ENCODE data around the gene AP4M1. TPM values are rescaled to one million over a fixed set of nuclear protein-coding genes. Genes with fewer than 3 reads are reported as not detected.

AP4M1 gene
- total RNA-seq, 2 experiments from 2014 or later: 13.0 to 13.1 TPM

DNA sequence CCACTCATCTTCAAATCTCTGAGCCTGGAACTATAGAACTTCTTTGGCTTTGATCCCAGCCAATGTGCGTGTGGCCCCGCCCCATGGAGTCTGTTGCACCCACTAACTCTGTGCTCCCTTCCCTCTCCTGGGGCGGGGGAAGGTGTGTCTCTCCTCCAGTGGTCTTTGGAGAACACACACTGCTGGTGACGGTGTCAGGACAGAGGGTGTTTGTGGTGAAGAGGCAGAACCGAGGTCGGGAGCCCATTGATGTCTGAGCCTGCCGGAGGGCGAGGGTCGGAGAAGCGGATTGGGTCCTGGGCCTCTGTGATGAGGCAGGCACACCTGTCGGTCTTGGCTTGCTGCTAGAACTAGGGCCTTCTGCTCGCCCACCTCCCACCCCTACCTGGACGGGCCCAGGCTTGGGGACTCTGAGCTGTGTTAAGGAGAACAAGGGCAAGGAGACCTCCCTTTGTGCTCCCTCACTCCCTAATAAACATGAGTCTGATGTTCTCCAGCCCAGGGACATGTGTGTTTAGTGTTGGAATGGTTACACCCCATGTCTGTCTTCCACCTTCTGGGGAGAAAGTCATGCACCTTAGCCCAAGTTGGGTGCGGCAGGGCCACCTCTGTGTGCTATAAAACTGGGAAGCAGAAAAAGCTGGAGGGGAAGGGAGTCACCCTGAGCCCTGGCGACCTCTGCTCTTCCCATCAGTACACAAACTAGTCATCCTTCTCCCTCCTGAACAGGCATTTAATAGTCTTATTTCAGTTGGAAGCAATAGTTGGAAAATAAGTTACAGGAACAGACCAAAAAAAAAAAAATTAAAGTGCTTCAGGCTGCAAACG, 52.5 kb downstream of the AP4M1 start:
- H3K27me3 Mint-ChIP-seq: no peaks in the 10 kb centered on the region
- no peaks in the 10 kb centered on the region for H3K9me3 Mint-ChIP-seq
- H3K36me3 Mint-ChIP-seq: peaks cover 26% of the 10 kb centered on the region
- H3K27ac Mint-ChIP-seq: peak overlapping the region; percentile 13
- H3K4me1 Mint-ChIP-seq: peaks cover 46% of the 10 kb centered on the region
- DNase-seq: no peak
- H3K4me3 Mint-ChIP-seq: no peak overlapping the region

DNA sequence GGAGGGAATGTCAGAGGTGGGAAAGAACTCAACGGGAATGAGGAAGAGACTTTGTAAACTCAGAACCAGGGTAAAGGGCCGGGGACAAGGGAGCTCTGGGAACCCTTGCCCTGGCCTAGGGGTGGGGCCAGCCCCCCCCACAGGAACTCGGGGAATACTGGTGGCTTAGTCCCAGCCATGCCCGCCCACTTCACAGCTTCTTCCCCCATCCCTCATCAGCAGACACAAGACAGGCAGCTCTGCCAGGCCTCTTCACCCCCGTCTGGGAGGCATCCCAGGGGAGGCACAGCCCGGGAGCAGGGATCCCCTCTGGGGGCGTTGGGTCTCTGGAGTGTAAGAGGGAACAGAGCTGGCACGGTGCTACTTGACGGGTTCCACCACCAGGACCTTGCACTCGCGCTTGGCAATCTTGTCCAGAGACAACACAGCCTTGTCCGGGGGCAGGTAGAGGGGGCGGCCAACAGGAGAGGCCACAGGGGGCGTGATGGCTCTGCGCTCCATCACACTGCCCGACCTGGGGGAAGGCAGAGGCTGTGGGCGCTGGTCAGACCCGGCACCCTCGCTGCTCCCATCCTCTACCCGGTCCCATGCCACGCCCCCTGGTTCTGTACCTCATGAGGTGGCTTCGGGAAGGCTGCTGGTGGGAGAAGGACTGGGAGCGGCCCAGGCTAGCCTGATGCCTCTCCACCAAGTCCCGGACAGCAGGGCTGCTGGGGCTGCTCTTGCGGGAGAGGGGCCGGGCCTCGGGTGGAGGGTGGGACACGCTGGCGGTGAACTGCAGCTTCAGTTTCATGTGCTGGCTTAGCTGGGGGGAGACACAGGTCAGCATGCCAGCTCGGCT, 53.4 kb downstream of the AP4M1 start:
- peaks cover 52% of the 10 kb centered on the region for H3K4me1 Mint-ChIP-seq
- no peak for DNase-seq
- no peak overlapping the region for H3K4me3 Mint-ChIP-seq
- H3K27me3 Mint-ChIP-seq: no peaks in the 10 kb centered on the region
- no peaks in the 10 kb centered on the region for H3K9me3 Mint-ChIP-seq
- H3K27ac Mint-ChIP-seq: no peak overlapping the region
- H3K36me3 Mint-ChIP-seq: peaks cover 26% of the 10 kb centered on the region

DNA sequence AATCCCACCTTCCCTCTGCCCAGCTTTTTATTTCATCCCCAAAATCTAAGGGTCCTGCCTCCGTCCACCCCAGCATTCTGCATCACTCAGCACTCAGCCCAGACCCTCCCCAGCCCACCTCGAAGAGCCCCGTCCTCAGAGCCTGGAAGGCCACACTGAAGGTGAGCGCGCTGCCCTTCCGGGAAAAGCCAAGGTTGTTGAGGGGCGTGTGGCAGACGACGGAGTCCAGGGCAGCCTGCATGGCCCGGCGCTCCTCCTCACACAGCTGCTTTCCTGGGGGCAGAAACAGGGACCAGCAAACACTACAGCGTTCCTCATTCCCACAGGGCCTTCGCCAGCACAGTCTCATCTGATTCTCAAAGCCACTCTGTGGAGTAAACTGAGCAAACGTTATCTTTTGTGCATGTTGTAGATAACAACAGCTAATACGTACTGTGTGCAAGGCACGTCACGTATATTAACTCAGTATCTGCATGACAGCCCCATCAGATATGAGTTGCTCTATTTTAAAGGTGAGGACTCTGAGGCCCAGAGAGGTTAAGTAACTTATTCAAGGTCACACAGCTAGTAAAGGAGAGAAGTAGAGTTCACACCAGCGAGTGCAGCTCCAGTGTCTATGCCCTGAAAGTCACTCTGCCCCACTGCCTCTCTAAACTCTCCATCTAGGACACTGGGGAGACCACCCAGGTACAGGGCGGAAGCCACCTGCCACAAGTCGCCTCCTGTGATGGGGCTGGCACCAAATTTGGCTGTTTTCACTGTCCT, 54.3 kb downstream of the AP4M1 start:
- Mint-ChIP-seq H3K4me3 (peak overlapping the region; percentile 76), H3K27me3 (no peaks in the 10 kb centered on the region), H3K4me1 (peaks cover 45% of the 10 kb centered on the region), H3K27ac (peak overlapping the region; percentile 89), H3K36me3 (peaks cover 20% of the 10 kb centered on the region), H3K9me3 (no peaks in the 10 kb centered on the region)
- DNase-seq: no peak

DNA sequence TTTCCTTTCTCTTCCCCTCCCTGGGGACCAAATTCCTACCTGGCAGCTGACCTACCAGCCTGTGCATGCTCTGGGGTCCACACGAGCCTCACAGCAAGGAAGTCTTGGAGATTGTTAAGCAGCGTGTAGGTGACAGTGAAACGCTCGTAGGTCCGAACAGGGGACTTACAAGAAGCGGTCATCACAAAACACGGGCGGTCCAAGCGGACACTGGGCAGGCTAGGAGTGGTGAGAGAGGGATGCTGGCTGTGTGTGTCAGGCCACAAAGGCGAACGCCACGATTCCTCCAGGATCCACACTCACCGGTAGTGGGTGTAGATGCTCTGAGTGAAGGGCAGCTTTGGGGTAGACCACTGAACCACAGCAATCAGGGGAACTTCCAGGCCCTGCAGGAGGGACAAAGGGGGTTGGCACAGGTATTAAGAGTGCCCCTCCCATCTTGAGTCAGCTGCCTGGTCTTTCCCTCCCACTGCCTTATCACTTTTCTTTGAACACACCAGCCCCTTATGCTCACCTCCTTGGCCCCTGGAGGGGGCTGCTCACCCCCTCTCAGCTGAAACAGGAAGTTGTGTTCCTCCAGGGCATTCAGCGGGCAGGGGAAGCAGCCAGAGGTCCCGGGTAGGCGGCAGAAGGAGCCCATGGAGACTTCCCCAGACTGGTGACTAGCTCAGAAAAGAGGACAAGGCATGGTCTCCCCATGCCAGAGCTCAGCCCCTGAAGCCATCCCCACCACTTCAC, 55.1 kb downstream of the AP4M1 start:
- no peaks in the 10 kb centered on the region for H3K27me3 Mint-ChIP-seq
- peak overlapping the region; percentile 89 for H3K27ac Mint-ChIP-seq
- peaks cover 44% of the 10 kb centered on the region for H3K4me1 Mint-ChIP-seq
- H3K4me3 Mint-ChIP-seq: peak overlapping the region; percentile 76
- H3K9me3 Mint-ChIP-seq: no peaks in the 10 kb centered on the region
- peak; percentile 58 for DNase-seq
- H3K36me3 Mint-ChIP-seq: peaks cover 18% of the 10 kb centered on the region

DNA sequence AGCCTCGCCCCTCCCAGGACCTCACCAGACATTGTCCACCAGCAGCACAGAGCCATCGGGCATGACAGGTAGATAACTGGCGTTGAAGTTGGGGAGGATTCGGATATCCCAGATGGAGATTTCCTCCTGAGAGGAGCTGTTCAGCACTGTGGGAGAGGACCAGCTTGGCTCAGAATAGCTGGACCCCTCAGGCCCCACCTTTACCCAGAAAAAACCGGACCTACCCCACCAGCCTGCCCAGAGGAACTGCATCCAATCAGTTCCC, 55.6 kb downstream of the AP4M1 start:
- no peaks in the 10 kb centered on the region for H3K9me3 Mint-ChIP-seq
- no peaks in the 10 kb centered on the region for H3K27me3 Mint-ChIP-seq
- peak overlapping the region; percentile 76 for H3K4me3 Mint-ChIP-seq
- peaks cover 47% of the 10 kb centered on the region for H3K4me1 Mint-ChIP-seq
- H3K27ac Mint-ChIP-seq: peak overlapping the region; percentile 89
- H3K36me3 Mint-ChIP-seq: peaks cover 14% of the 10 kb centered on the region
- DNase-seq: no peak

DNA sequence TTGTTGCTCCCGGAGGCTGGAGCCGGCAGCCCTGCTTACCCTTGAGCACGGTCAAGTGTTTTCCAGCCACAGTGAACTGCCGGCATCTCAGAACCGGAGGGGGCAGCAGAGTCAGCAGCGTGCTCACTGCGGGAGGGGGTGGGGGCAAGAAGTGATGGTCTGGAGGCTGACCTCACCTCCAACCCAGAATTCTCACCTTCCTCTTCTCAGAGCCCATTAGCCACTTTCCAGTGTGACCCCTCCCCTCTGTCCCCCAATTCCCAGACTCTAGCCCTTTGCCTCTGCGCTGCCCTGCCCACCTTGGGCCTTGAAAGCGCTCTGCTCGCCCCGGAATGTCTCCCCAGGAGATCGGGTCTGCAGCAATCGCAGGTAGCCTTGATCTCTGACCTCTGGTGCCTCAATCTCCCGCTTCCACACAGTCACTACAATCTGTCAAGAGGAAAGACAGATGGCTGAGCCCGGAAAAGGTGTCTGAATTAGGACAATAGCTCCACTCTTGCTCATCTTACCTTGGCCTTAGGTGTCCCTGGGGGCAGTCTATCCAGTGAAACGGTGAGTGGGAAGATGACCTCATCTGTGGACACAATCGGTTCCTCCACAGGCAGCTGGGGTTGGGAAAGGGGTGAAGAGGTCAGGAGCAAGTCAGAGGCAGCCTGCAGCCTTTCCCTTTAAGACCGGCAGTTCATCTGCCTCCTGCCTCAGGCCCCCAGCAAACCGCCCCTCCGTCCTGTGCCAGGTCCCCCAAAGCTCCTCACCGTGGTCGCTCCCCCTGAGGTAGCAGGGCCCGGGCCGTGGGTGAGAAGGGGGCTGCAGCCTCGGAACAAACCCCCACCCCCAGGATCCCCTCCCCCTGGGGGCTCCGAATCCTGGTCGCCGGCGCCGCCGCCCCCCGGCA, 56.1 kb downstream of the AP4M1 start:
- Mint-ChIP-seq H3K27me3 (no peaks in the 10 kb centered on the region), H3K36me3 (peaks cover 9% of the 10 kb centered on the region), H3K27ac (peak overlapping the region; percentile 89), H3K9me3 (no peaks in the 10 kb centered on the region), H3K4me3 (peak overlapping the region; percentile 76), H3K4me1 (peaks cover 42% of the 10 kb centered on the region)
- DNase-seq: no peak

Other genes starting within 250 kb of the AP4M1 start
- not detected for gene OR2AE1, start 224.6 kb upstream of the AP4M1 start, total RNA-seq
- 10 to 100 TPM; 21.0 to 21.8 TPM for gene TRIM4, start 182.1 kb upstream of the AP4M1 start, total RNA-seq
- 1 to 10 TPM in 1 of 2 experiments, under 1 TPM in 1; 0.52 to 1.2 TPM for gene GJC3, start 172.0 kb upstream of the AP4M1 start, total RNA-seq
- gene AZGP1, start 125.6 kb upstream of the AP4M1 start, total RNA-seq: not detected
- 10 to 100 TPM; 38.6 to 41.5 TPM for gene ZKSCAN1, start 86.0 kb upstream of the AP4M1 start, total RNA-seq
- gene ZSCAN21, start 51.9 kb upstream of the AP4M1 start, total RNA-seq: 1 to 10 TPM; 9.0 to 9.4 TPM
- 10 to 100 TPM; 21.1 to 22.3 TPM for gene ZNF3, start 19.9 kb upstream of the AP4M1 start, total RNA-seq
- gene COPS6, start 12.7 kb upstream of the AP4M1 start, total RNA-seq: 10 to 100 TPM; 96.3 to 97.2 TPM
- 100 to 1,000 TPM; 476 to 482 TPM for gene MCM7, start 246 bp upstream of the AP4M1 start, total RNA-seq
- 10 to 100 TPM; 59.7 to 61.1 TPM for gene TAF6, start 17.7 kb downstream of the AP4M1 start, total RNA-seq
- 10 to 100 TPM; 10.1 to 10.2 TPM for gene CNPY4, start 18.0 kb downstream of the AP4M1 start, total RNA-seq
- 1 to 10 TPM; 3.2 to 3.3 TPM for gene MBLAC1, start 25.3 kb downstream of the AP4M1 start, total RNA-seq
- 100 to 1,000 TPM; 101 to 104 TPM for gene LAMTOR4, start 47.3 kb downstream of the AP4M1 start, total RNA-seq
- gene TRAPPC14, start 57.1 kb downstream of the AP4M1 start, total RNA-seq: 10 to 100 TPM; 17.0 to 20.0 TPM
- 1 to 10 TPM; 2.9 to 3.6 TPM for gene GAL3ST4, start 67.0 kb downstream of the AP4M1 start, total RNA-seq
- 1 to 10 TPM; 3.6 to 3.9 TPM for gene GPC2, start 75.7 kb downstream of the AP4M1 start, total RNA-seq
- 10 to 100 TPM; 21.1 to 21.4 TPM for gene STAG3, start 76.3 kb downstream of the AP4M1 start, total RNA-seq
- gene PVRIG, start 118.3 kb downstream of the AP4M1 start, total RNA-seq: 10 to 100 TPM; 33.4 to 34.5 TPM
- gene SPDYE3, start 206.1 kb downstream of the AP4M1 start, total RNA-seq: not detected